ENCODE measurements around the gene HLA-DRA.

The HLA-DRA gene

DNA sequence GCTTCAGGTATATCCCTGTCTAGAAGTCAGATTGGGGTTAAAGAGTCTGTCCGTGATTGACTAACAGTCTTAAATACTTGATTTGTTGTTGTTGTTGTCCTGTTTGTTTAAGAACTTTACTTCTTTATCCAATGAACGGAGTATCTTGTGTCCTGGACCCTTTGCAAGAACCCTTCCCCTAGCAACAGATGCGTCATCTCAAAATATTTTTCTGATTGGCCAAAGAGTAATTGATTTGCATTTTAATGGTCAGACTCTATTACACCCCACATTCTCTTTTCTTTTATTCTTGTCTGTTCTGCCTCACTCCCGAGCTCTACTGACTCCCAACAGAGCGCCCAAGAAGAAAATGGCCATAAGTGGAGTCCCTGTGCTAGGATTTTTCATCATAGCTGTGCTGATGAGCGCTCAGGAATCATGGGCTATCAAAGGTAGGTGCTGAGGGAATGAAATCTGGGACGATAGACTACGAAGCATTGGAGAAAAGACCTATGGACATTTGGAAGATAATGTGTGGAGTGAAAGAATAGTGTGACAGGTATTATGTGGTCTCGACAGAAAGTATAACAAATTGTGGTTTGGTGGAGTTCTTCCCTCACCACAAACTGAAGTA is at the start of gene HLA-DRA:
Gene HLA-DRA (plus strand): TSS at position 286 of the 613 bp plus-strand sequence. CDS start 64 bp downstream, at position 350.
- DNase-seq, result peak; percentile 12

DNA sequence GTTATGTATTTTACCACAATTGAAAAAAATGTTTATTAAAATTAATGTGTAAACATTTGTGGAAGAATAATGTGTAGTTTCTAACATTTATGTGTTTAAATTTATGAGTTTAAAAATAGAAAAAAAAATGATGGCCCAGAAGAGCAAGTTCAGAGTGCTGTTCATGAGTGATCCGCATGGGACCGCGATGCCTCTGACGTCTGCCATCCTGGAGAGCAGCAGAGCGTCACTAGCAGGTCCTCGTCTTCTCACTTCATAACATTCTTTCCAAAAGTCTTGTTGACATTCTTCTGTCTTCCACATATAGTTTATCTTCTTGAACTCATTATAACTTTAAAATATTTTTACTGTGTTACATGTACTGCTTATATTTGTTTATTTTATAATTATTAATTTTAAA is 48.2 kb upstream of the HLA-DRA start:
- DNase-seq, result no peak

DNA sequence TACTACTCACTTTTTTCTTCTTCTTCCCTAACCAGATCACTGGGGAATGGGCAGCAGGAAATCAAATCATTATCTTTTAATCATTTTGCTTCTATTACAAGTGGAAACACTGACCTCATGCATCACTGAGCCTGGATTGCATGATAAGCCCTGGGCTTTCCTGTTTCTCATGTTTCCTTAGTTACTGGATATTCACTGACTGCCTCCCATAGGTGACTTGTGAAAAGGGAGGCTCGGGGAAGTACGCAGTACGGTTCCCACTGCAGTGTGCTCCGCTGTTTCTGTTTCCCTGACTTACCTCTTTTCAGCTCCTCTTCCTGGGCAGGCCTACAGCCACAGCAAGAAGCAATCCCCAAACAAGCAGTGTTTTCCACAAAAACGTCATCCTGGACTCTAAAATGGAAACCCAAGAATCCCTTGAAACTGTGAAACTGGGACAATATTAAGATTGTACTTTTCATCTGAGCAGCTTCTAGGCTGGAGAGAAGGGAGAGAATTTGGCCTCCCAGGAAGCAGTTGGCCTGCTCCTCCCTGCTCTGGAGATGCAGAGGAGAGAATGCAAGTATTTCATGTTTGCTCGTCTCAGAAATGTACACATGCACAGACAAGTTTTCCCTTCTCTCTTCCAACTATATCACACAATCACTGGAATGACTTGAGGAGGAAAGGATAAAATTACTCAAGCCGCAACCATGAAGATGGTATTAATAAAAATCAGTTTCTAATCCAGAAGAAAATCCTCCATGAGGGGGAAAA is 45.8 kb upstream of the HLA-DRA start:
- DNase-seq, result no peak

DNA sequence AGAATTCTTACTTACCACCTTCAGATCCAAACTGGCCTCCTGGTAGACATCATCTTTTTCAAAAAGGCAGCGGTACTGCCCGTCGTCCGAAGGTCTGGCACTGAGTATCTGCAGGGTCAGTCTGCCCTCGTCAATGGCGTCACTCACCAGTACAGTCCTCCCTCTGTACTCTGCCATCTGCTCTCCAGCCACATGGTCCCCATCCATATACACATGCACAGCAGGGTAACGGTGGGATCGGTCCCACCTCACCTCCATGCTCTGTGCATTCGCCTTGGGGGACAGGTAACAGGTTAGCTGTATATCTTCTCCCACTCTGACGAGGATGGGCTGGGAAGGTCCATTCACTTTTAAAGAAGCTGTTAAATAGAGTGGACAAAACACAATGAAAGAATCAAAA is 43.7 kb upstream of the HLA-DRA start:
- DNase-seq, result no peak

DNA sequence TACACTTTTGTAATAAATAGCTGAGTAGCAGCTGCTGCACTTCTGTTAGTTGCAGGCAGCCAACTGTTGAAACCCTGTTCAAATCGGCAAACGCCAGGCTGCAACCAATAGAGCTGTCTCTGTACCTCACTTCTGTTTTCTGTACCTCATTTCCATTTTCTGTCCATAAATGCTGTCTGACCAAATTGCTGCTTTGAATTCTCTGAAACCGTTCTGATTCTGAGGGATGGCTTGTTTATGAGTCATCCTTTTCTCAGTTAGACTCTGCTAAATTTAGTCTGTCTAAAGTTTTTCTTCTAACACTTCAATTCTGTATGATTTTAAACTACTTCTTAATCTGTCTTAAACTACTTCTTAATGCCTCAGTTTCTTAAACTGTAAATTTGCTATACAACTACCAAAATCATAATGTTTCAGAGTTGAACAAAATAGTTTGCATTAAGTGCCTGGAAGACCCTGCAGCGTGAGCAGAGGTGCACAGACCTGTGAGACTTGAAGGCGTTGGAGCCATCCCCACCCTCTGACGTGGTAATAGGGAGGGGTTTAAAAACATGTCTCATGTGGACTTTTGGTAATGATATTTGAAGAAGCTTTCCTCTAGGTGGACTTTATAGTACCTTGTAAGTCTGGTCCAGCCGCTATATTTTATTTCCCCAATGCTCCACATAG is 42.3 kb upstream of the HLA-DRA start:
- DNase-seq, result no peak

DNA sequence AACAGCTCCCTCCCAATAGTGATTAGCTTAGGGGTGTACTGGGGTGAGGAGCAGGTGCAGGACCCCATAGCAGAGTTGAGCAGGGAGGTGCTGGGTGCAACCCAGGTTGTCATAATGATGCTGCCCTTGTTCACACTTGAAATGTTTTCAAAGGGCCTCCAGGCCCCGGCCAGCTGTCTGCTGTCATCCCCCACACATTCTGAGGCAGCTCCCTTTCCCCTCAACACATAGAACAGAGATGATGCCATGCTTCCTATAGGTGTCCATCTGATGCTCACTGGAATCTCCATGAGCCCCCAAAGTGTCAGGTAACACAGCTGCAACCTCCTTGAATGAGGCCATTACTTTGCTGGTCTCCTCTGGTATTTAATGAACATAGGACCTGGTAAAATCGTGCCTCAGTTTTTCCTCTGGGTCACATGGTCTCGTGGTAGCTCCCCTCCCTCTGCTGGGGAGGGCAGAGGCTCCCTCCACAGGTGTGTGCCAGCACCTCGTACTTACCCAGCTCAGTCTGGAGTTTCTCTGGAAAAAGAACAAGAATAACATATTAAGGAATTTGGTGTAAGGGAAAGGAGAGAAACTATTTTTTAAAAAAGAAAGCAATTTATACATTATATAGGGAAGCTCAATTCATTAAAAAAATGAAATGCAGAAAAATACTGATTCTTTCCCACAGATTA is 38.3 kb upstream of the HLA-DRA start:
- DNase-seq, result no peak

DNA sequence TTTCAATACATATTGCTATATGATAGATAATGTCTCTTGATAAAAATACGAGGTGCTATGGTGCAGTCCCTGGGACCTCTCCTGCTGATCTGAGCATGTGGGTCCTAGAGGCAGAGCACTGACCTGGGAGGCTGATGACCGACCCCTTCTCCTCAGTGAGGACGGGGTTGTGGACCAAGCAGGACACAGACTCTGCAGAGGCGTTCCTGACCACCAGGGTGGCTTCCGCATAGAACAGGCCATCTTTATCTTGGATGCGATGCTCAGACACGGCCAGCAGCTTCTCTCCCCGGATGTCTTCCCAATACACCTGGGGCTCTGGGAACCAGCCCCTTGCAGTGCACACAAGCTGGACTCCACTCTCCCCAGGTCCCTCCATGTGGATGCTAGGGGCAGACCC is 36.9 kb upstream of the HLA-DRA start:
- DNase-seq, result no peak

DNA sequence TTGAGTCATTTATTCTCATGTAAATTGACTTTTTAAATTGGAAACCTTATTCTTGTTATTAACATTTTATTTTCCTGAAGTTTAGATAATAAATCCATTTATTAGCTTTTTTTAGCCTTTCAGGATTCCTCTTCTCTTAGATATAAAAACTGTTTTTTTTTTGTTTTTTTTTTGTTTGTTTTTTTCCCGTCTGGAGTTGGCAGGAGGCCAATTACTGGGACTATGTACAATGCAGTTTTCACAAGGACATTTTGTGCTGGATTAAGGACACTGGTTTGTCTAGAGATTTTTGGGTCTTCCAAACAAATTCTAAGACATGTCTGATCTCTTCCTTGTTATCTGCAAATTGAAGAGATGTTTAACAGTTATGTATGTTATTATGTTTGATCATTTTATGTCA is 34.0 kb upstream of the HLA-DRA start:
- DNase-seq, result no peak

DNA sequence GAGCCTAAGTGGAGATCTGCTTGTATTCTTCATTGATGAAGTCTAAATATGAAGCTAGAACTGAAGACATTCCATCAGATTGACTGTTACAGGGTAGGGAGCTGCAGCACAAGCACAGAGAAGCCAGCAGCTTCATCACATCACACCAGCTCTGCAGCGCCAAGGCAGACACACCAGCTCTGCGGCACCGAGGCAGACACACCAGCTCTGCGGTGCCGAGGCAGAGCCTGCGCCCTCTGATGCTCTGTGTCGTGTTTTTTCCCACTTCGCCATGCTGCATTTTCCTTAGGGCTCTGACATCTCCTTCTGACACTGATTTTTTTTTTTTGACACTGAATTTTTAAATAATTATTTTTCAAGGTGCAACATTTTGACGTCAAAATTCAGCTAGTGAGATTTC is 33.5 kb upstream of the HLA-DRA start:
- DNase-seq, result no peak

DNA sequence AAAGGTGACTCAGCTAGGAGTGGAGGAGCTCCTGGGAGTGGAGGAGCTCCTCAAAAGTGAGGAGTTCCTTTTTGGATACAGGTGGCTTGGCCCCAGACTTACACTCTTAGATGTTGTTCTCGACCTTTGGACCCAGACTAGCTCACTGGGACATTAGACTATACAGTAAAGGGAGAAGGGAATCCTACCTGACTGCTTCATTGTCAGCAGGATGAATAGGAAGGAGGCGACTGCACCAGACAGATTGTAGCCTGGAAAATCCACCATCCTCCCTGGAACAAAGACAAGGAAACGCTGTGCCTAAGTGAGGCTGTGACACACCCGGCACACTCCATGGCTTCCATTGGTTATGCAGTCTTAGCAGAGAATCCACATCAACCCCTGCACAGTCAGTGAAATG is 32.8 kb upstream of the HLA-DRA start, which contains the start of gene BTNL2:
Gene BTNL2 (minus strand): TSS at position 325 of the 400 bp plus-strand sequence. CDS start 58 bp downstream, at position 267.
- no peak for DNase-seq

DNA sequence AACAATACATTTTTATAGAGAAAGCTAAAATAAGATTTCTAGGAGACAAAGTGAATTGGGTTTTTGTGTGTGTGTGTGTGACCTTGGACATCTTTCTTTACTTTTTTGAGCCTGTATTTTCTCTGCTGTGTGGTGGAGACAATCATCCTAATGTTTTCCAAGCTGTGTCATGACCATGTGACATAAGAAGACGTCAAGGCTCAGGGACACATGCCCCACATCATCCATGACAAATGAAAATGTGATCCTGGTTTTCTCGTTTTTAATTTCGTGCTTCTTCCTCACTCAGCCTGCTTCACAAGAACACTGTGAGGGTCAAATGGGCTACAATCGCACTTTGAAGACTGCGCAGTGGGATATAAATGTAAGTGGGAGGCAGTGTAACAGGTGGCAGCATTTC is 28.8 kb upstream of the HLA-DRA start:
- DNase-seq, result no peak

DNA sequence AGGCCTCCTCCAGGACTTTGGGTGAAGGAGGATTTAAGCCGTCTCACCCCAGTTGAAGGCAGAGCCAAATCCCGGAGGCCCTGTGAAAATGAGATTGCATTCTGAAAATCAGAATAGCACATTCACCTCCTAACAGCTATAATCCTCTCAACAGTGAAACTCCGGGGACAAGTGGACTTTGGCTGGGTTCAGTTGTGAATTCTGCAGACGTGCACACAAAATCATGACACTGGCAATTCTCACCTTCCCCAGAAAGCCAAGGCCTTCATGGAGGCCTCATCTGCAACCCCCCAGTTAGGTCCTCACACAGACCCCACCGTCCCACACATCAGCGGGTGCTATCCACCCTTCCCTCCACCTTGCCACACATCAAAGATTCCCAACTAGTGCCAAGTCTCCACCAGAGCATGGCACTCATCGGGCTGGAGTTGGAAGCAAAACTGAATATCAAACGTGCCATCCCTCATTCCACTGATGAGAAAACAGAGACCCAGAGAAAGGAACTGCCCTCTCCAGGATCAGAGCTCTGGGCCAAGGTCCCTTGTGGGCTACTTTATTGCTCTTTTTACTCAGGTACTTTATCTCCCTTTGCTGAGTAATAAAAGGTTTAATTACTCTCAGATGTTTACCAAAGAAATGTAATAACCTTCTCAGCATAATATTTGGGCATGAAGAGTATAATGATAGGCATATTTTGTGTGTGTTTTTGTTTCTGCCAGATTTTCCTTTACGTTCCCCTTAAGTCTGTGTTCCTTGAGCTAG is 27.9 kb upstream of the HLA-DRA start:
- no peak for DNase-seq

DNA sequence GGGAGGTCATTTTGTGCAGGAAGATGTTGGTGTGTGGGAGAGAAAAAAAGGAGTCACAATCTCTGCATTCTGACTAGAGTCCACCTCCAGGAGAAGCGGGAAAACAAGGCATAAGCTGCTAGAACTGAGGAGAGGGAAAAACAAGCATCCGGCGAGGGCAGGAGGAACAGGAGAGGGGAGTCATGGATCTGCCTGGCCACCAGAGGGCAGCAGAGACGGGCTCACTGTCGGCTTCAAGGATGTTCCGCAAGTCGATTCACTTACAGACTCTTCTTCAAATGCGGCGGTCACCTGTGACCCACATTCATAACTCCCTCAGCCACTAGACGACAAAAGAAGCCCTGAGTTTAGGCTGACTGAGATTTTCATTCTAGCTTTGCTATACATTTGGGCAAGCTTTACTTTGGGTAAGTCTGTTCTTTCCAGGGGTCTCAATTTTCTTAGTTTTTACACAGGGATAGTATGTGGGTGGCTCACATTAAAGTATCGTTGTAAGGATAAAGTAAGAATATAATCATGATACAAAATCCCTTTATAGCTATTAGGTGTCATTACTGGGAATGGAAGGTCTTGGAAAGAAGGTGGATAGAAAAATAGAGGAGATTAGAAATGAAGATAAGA is 26.1 kb upstream of the HLA-DRA start:
- peak; percentile 46 for DNase-seq

DNA sequence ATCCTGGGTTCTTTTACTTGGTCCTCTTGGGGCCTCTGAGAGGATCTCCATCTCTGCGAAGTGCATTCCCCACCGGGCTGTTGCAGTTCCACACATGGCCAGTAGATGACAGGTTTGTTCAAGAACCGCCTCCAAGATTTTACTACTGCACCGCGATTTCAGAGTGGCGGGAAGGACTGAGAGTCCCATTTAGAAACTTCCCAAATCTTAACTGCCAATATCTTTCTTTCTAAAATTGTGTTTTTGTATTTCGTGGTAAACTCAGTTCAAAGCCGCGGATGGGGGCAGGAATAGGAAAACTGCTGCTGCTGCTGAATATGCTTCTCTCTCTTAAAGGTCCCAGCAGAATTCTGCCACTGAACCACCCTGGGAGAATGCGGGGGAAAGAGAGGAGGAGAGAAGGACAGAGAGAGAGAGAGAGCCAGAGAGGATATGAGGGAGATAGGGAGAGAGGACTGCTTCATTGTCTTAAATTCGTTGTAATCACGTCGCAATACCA is 24.1 kb upstream of the HLA-DRA start:
- peak; percentile 27 for DNase-seq

DNA sequence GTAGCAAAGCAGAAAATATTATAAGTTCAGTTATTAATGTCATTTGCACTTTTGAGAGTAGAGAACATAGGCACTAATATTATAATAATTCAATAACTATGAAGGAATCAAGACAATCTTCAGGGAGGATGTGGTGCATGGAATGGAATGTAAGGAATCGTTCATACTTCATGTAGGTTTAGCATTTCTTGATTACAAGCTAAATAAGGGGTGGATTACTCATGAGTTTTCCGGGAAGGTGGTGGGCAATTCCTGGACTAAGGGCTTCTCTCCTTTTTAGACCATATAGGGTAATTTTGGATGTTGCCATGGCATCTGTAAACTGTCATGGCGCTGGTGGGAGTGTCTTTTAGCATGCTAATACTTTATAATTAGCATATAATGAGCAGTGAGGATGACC is 23.7 kb upstream of the HLA-DRA start:
- no peak for DNase-seq

DNA sequence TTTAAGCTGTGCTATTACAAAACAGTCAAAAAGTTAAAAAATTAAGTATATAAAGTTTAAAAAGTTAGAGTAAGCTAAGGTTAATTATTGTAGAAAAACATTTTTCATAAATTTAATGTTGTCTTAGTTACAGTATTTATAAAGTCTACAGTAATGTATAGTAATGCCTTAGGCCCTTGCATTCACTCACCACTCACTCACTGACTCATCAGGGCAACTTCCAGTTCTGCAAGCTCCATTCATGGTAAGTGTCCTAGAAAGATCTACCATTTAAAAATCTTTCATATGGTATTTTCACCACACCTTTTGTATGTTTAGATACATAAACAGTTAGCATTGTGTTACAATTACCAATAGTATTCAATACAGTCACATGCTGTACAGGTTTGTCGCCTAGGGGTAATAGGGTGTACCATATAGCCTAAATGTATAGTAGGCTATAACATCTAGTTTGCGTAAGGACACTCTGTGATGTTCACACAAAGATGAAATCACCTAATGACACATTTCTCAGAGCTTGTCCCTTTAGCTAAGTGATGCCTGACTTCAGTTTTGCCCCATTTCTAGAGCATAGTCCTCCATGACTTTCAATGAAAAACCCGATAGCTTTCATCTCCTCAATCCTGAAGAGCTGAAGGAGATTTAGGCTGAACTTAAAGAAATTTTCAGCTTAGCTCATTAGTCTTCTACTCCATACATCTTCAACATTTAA is 14.9 kb upstream of the HLA-DRA start:
- DNase-seq, result no peak

DNA sequence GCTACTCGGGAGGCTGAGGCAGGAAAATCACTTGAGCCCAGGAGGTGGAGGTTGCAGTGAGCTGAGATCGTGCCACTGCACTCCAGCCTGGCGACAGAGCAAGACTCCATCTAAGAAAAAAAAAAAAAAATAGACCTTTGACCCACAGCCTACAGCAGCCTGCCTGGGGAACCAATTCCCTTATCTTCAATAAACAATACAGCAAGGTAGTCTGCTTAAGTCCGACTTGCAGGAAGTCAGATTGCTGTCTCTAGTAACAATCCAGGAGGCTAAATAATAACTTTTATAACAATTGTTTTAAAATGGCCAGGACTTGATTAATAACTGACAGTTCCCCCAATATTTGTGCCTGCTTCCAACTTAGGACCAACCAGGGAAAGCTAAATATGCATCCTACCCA is 13.3 kb upstream of the HLA-DRA start:
- no peak for DNase-seq

DNA sequence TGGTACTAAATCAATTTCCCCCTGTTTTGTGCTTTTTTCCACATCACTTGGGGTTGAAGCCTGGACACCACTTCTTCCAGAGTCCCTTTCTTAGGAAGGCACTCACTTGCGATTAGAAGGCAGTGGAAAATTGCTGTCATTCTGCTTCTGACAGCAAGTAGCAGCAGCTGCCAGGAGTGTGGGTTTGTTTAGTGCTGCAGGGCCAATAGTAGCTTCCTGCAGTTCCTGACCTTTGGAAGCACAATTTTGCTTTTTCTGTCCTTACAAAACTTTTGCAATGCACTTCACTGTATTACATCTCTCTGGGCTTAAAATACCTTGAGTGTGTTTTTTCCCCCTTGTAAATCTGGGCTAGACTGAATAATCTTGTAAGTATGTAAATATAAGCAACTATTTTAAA is 12.5 kb upstream of the HLA-DRA start:
- DNase-seq, result no peak

DNA sequence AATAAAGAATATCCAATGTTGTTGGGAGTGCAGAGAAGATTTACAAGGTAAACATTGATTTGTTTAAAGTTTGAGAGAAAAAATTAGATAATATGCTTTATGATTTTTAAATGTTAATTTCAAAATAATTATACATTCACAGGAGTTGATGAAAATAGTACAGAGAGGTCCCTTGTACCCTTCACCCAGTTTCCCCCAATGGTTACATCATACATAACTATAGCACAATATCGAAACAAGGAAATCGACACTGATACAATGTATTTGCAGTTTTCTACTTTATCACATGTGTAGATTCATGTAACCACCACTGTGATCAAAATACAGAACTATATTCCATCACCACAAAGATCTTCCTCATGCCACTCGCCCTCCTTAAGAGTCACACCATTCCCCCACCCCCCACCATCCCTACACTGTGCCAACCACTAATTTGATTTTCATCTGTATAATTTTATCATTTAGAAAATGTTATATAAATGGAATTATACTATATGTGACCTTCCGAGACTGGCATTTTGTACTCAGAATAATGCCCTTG is 11.7 kb upstream of the HLA-DRA start:
- no peak for DNase-seq

DNA sequence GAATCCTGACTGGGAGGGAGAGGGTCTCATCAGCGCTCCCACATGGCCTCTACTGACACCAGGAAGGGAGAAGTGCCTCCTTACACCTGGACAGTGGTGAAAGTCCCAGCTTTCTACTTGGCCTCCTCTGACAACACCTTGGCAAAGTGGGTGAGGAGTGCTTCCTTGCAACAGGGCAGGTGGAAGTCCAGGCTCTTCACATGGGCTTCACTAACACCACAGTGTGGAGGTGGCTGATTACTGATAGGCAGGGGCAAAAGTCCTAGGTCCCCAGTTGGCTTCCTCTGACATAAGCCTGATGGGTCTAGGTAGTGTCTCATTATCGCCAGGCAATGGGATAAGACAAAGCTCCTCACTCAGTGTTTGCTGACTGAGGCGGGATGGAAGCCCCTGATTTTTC is 9.5 kb upstream of the HLA-DRA start:
- no peak for DNase-seq

DNA sequence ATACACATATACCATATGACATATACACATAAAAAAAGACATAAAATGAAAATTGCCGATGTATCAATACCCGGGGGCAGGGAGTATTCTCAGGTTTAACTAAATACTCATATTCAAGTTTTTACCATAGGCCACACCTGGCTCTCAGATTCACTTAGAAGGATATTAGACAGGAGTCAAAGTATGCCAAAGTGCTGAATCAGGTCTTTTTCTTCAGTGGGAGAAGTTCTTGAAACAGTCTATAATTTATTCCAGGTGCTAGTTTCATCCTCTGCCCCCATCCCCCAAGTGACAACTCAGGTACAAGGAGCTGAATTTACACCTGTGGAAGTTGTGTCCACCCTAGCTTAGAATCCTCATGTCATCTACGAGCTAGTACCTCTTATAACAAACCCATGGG is 8.5 kb upstream of the HLA-DRA start:
- DNase-seq, result no peak
